CD4-positive, alpha-beta T cell (primary cell): Measurements from ENCODE around the gene LIPI. TPM values are rescaled to one million over a fixed set of nuclear protein-coding genes. Genes with fewer than 3 reads are reported as not detected.

ENCODE experiments used
- ATAC-seq: fragments of 200-7000 bp; cut with Tn5 transposase; one replicate; pipeline ENCODE4 v1.10.0; 2022; ENCODE audit warnings: mild to moderate bottlenecking; ENCODE audit not compliant: poor library complexity
- CTCF ChIA-PET: fragments of 350-600 bp; sonication (Branson Sonifier 250); formaldehyde crosslinking; loops from one replicate; lab custom pipeline; 2021; ENCODE audit warnings: antibody characterized with exemption, inconsistent platforms; lab: Charles Lee
- POLR2A ChIA-PET: fragments of 350-600 bp; sonication (Branson Sonifier 250); formaldehyde crosslinking; loops from one replicate; lab custom pipeline; 2021; ENCODE audit warnings: antibody characterized with exemption, inconsistent platforms; lab: Charles Lee
- DNase-seq, 14 experiments: peaks; one replicate each; pipeline ENCODE4 v3.0.0-alpha.2; 2013 to 2020; ENCODE audit warnings: mixed read lengths in 2 of 14
- H3K27ac ChIP-seq, 2 donors: one replicate each; pipeline versions ENCODE4 v1.5.1 to v1.7.0; 2013; ENCODE audit warnings: low read length in 2 of 2, low read depth in 1 of 2, mild to moderate bottlenecking in 1 of 2
- H3K27me3 ChIP-seq, 2 experiments: 1 replicate in 1 of 2; 2 replicates in 1 of 2; pipeline versions ENCODE4 v1.6.1 to v1.7.0; 2013; ENCODE audit warnings: low read length in 2 of 2, control low read depth in 1 of 2, mild to moderate bottlenecking in 1 of 2, moderate library complexity in 1 of 2; ENCODE audit not compliant: insufficient read depth in 2 of 2, control insufficient read depth in 1 of 2
- H3K36me3 ChIP-seq: one replicate; pipeline ENCODE4 v1.6.1; 2013; ENCODE audit warnings: low read length, control low read depth; ENCODE audit not compliant: insufficient read depth
- H3K4me1 ChIP-seq: one replicate; pipeline ENCODE4 v1.6.1; 2013; ENCODE audit warnings: low read length, control low read depth; ENCODE audit not compliant: insufficient read depth
- H3K4me3 ChIP-seq: one replicate; pipeline ENCODE4 v1.5.1; 2013; ENCODE audit warnings: mild to moderate bottlenecking, low read length, moderate library complexity
- H3K9me3 ChIP-seq, 2 experiments: 1 replicate in 1 of 2; 2 replicates in 1 of 2; pipeline versions ENCODE4 v1.6.1 to v1.7.0; 2013; ENCODE audit warnings: low read length in 2 of 2, mild to moderate bottlenecking in 2 of 2, control low read depth in 1 of 2, moderate library complexity in 1 of 2; ENCODE audit not compliant: control insufficient read depth in 1 of 2, insufficient read depth in 1 of 2
- H3K27ac Mint-ChIP-seq: one replicate; pipeline ENCODE4 v1.8.0; 2020; ENCODE audit warnings: mixed read lengths
- H3K27me3 Mint-ChIP-seq: one replicate; pipeline ENCODE4 v1.8.0; 2021; ENCODE audit warnings: mixed read lengths
- H3K36me3 Mint-ChIP-seq: one replicate; pipeline ENCODE4 v1.8.0; 2021; ENCODE audit warnings: low read depth, mixed read lengths
- H3K4me1 Mint-ChIP-seq: one replicate; pipeline ENCODE4 v1.8.0; 2021; ENCODE audit warnings: low read depth, mixed read lengths
- H3K4me3 Mint-ChIP-seq: one replicate; pipeline ENCODE4 v1.8.0; 2020; ENCODE audit warnings: mild to moderate bottlenecking, mixed read lengths
- H3K9me3 Mint-ChIP-seq: one replicate; pipeline ENCODE4 v1.8.0; 2020; ENCODE audit warnings: mixed read lengths
- intact Hi-C, 2 experiments: fragments of 100-400 bp; cut with DNase I in 1 of 2; cut with micrococcal nuclease in 1 of 2; formaldehyde crosslinking; loops; one replicate each; pipeline versions ENCODE4 v1.15.1 to v1.9.0; 2023 to 2025; cut with DNase I, micrococcal nuclease
- total RNA-seq, 174 experiments: library from RNA in 2 of 174; stranded (reverse) in 2 of 174; gene quantifications; one replicate each; pipeline ENCODE4 v1.2.3 and lab custom pipeline; 2021 to 2026
- TF ChIP-seq, protein P1 (sequence below): fragments of 200-600 bp; IDR thresholded peaks from one replicate; pipeline ENCODE4 v1.8.0; 2022; ENCODE audit warnings: antibody characterized with exemption, mild to moderate bottlenecking

The LIPI gene
- total RNA-seq, 2 experiments from 2014 or later = not detected

DNA sequence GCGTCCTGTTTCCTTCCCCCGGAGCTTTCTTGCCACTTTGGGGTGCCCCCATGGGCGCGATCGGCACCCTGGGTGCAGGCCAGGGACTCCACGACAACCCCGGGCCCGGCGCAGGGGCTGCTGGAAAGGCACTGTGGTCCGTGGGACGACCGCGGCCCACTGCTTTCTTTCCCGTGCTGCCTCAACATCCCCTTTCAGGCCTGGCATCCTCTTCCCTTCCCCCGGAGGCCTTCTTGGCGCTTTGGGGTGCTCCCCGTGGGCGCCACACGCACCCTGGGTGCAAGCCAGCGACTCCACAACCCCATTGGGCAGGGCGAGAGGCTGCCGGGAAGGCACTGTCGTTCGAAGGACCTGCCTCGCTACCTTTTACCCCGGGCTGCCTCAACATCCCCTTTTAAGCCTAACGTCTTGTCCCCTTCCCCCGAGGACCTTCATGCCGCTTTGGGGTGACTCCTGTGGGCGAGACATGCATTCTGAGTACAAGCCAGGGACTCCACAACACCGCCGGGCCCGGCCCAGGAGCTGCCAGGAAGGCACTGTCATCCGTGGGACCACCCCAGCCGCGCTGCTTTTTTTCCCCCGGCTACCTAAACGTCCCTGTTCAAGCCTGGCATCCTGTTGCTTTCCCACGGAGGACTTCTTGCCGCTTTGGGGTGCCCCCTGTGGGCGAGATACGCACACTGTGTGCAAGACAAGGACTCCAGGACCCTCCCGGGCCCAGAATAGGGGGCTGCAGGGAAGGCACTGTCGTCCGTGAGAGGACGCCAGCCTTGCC, 137.8 kb downstream of the LIPI start:
- Mint-ChIP-seq H3K4me3 (no peak overlapping the region), H3K36me3 (no peaks in the 10 kb centered on the region), H3K9me3 (no peaks in the 10 kb centered on the region), H3K4me1 (no peaks in the 10 kb centered on the region), H3K27me3 (no peaks in the 10 kb centered on the region), H3K27ac (no peak overlapping the region)
- TF ChIP-seq, protein P1, sequence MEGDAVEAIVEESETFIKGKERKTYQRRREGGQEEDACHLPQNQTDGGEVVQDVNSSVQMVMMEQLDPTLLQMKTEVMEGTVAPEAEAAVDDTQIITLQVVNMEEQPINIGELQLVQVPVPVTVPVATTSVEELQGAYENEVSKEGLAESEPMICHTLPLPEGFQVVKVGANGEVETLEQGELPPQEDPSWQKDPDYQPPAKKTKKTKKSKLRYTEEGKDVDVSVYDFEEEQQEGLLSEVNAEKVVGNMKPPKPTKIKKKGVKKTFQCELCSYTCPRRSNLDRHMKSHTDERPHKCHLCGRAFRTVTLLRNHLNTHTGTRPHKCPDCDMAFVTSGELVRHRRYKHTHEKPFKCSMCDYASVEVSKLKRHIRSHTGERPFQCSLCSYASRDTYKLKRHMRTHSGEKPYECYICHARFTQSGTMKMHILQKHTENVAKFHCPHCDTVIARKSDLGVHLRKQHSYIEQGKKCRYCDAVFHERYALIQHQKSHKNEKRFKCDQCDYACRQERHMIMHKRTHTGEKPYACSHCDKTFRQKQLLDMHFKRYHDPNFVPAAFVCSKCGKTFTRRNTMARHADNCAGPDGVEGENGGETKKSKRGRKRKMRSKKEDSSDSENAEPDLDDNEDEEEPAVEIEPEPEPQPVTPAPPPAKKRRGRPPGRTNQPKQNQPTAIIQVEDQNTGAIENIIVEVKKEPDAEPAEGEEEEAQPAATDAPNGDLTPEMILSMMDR = no peak
- H3K27me3 ChIP-seq = no peaks in the 10 kb centered on the region
- no peaks in the 10 kb centered on the region for H3K4me1 ChIP-seq
- no peak for ATAC-seq
- intact Hi-C loops = no loop called here
- H3K36me3 ChIP-seq = no peaks in the 10 kb centered on the region
- H3K4me3 ChIP-seq = no peak overlapping the region
- peaks cover 0 to 73% of the 10 kb centered on the region in 2 experiments for H3K9me3 ChIP-seq
- H3K27ac ChIP-seq = no peak overlapping the region
- CTCF ChIA-PET = no interaction called here
- no peak for DNase-seq
- POLR2A ChIA-PET = no interaction called here

DNA sequence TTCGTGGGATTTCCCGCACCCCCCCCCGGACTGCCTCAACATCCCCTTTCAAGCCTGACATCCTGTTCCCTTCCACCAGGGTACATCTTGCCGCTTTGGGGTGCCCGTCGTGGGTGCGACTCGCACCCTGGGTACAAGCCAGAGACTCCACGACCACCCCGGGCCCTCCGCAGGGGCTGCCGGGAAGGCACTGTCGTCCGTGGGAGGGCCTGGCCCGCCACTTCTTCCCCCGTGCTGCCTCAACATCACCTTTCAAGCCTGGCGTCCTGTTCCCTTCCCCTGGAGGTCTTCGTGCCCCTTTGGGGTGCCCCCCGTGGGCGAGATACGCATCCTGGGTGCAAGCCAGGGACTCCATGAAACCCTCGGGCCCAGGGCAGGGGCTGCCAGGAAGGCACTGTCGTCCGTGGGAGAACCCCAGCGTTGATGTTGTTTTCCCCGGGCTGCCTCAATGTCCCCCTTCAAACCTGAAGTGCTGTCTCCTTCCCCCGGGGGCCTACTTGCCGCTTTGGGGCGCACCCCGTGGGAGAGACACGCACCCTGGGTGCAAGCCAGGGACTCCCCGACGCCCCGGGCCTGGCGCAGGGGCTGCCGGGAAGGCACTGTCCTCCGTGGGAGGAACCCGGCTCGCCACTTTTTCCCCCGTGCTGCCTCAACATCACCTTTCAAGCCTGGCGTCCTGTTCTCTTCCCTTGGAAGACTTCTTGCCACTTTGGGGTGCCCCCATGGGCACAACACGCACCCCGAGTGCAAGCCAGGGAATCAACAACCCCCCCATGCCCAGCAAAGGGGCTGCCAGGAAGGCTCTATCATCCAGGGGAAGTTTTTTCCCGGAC, 138.6 kb downstream of the LIPI start:
- no peaks in the 10 kb centered on the region for H3K4me1 Mint-ChIP-seq
- Histone ChIP-seq H3K27me3 (no peaks in the 10 kb centered on the region), H3K36me3 (no peaks in the 10 kb centered on the region), H3K9me3 (peaks cover 0 to 67% of the 10 kb centered on the region in 2 experiments), H3K27ac (no peak overlapping the region), H3K4me1 (no peaks in the 10 kb centered on the region), H3K4me3 (no peak overlapping the region)
- POLR2A ChIA-PET = no interaction called here
- TF ChIP-seq, protein P1 = no peak
- H3K36me3 Mint-ChIP-seq = no peaks in the 10 kb centered on the region
- H3K9me3 Mint-ChIP-seq = no peaks in the 10 kb centered on the region
- CTCF ChIA-PET = no interaction called here
- H3K27me3 Mint-ChIP-seq = no peaks in the 10 kb centered on the region
- no peak overlapping the region for H3K27ac Mint-ChIP-seq
- intact Hi-C loops = no loop called here
- no peak for DNase-seq
- no peak overlapping the region for H3K4me3 Mint-ChIP-seq
- no peak for ATAC-seq

DNA sequence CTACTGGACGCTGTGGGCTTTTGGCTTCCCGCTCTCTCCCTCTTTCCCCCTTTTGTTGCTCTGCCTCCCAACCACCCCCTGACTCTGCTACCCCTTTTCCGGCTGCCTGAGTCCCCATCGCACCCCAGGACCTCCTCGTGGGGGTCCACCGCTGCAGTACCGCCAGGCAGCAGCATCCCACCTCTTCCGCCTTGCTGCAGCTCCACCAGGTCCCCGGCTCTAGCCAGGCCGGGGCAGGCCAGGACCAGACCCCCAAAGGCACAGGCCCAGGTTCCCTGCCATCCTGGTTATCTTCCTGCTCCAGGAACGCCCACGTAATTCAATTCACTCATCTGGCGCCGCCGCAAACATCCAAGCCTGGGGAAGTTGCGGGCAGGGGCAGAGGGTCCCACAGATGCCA, 139.8 kb downstream of the LIPI start:
- Histone ChIP-seq H3K4me3 (no peak overlapping the region), H3K27ac (no peak overlapping the region), H3K27me3 (no peaks in the 10 kb centered on the region), H3K4me1 (no peaks in the 10 kb centered on the region), H3K36me3 (no peaks in the 10 kb centered on the region), H3K9me3 (peaks cover 0 to 58% of the 10 kb centered on the region in 2 experiments)
- H3K9me3 Mint-ChIP-seq = no peaks in the 10 kb centered on the region
- H3K4me3 Mint-ChIP-seq = no peak overlapping the region
- no peak overlapping the region for H3K27ac Mint-ChIP-seq
- no peak for ATAC-seq
- no peaks in the 10 kb centered on the region for H3K27me3 Mint-ChIP-seq
- intact Hi-C loops = no loop called here
- H3K4me1 Mint-ChIP-seq = no peaks in the 10 kb centered on the region
- no peaks in the 10 kb centered on the region for H3K36me3 Mint-ChIP-seq
- POLR2A ChIA-PET = no interaction called here
- DNase-seq = no peak
- TF ChIP-seq, protein P1 = no peak
- CTCF ChIA-PET = no interaction called here
